ENCODE measurements around the gene APLP1. TPM values are rescaled to one million over a fixed set of nuclear protein-coding genes. Genes with fewer than 3 reads are reported as not detected.

Gene APLP1
- total and polyA plus RNA-seq, 9 donors = 0.55 to 10.1 (median 1.6) TPM

DNA sequence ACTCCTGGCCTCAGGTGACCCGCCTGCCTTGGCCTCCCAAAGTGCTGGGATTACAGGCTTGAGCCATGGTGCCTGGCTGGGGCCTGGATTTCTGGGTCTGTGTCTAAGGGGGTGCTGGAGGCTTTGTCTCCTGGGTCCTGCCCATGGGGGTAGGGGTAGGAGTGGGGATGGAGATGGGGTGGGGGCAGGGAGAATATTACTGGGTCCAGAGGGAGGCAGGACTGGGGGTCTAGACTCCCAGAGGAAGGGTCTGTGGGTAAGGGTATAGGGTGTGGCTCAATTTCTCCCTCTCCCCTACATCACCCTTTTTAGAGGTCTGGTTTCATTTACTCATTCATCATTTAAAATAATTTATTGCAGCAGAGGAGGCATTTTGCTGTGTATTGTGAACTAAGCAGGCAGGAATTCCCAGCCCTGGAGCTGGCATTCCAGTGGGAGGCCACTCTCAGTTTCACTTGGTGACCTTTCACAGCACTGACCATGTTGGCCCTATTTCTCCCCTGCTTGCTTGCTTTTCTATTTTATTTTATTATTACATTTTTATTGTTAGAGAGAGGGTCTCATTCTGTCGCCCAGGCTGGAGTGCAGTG, 32.8 kb downstream of the APLP1 start:
- DNase-seq = no peak
- H3K27me3 ChIP-seq = no peaks in the 10 kb centered on the region
- H3K4me3 ChIP-seq = peak overlapping the region; percentile 51
- TF ChIP-seq, protein P1, sequence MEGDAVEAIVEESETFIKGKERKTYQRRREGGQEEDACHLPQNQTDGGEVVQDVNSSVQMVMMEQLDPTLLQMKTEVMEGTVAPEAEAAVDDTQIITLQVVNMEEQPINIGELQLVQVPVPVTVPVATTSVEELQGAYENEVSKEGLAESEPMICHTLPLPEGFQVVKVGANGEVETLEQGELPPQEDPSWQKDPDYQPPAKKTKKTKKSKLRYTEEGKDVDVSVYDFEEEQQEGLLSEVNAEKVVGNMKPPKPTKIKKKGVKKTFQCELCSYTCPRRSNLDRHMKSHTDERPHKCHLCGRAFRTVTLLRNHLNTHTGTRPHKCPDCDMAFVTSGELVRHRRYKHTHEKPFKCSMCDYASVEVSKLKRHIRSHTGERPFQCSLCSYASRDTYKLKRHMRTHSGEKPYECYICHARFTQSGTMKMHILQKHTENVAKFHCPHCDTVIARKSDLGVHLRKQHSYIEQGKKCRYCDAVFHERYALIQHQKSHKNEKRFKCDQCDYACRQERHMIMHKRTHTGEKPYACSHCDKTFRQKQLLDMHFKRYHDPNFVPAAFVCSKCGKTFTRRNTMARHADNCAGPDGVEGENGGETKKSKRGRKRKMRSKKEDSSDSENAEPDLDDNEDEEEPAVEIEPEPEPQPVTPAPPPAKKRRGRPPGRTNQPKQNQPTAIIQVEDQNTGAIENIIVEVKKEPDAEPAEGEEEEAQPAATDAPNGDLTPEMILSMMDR (IDR thresholded peaks at IDR 0.05) = no peak
- TF ChIP-seq EP300 (IDR thresholded peaks at IDR 0.05) (no peak), POLR2A (IDR thresholded peaks at IDR 0.05) (no peak)
- no peaks in the 10 kb centered on the region for H3K36me3 ChIP-seq
- peak overlapping the region in 1 of 2 donors; percentile 31 for H3K27ac ChIP-seq
- peaks cover 4% of the 10 kb centered on the region for H3K4me1 ChIP-seq (ENCODE audit: insufficient read depth)
- no peaks in the 10 kb centered on the region for H3K9me3 ChIP-seq
- intact Hi-C loops (cut with DNase I) = no loop called here
- WGBS, 3 donors = 64 to 70% (median 67%) methylated on average over 2 of the region's 2 CpGs

DNA sequence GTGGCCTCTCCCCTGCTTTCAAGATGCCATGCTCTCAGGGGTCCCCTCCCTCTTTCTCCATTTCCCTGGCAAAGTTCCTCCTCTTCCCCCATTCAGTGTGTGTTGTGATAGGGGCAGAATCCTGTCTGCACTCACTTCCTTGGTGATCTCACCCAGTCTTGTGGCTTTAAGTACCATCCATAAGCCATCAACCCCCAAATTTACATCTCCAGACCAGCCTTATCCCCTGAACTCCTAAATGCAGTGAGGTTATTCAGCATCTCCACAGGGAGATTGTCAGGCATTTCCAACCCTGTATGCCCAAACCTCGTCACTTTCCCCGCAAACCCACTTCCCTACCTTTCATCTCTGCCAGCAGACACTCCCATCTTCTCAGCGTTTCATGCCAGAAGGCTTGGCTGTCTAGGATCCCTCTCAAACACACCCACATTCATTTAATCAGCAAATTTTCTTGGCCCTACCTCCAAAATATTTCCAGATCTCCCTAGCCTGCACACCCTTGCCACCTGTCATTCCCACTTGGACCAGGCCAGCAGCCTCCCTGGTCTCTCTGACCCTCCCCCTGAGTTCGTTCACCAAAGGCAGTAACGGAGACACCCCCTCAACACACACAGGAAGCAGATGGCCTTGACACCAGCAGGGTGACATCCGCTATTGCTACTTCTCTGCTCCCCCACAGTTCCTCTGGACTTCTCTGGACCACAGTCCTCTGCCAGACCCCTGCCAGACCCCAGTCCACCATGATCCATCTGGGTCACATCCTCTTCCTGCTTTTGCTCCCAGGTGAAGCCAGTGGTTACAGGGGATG, 33.7 kb downstream of the APLP1 start, which contains the start of gene HCST:
TSS of gene HCST (plus strand) at position 676 of the 808 bp plus-strand sequence. CDS start at position 741, 65 bp downstream.
- Histone ChIP-seq H3K4me3 (no peak within 1 kb of the TSS), H3K9me3 (no peaks in the 10 kb centered on the region), H3K36me3 (no peaks in the 10 kb centered on the region), H3K27me3 (no peaks in the 10 kb centered on the region), H3K4me1 (ENCODE audit: insufficient read depth) (peaks cover 4% of the 10 kb centered on the region), H3K27ac (peak within 1 kb of the TSS in 1 of 2 donors; percentile 31)
- DNase-seq = no peak
- intact Hi-C loops (cut with DNase I) = no loop called here
- 31 to 38% (median 35%) methylated on average over 6 of the region's 6 CpGs for WGBS, 3 donors
- TF ChIP-seq EP300 (IDR thresholded peaks at IDR 0.05) (no peak), POLR2A (IDR thresholded peaks at IDR 0.05) (no peak)
- TF ChIP-seq, protein P1 (IDR thresholded peaks at IDR 0.05) = no peak

DNA sequence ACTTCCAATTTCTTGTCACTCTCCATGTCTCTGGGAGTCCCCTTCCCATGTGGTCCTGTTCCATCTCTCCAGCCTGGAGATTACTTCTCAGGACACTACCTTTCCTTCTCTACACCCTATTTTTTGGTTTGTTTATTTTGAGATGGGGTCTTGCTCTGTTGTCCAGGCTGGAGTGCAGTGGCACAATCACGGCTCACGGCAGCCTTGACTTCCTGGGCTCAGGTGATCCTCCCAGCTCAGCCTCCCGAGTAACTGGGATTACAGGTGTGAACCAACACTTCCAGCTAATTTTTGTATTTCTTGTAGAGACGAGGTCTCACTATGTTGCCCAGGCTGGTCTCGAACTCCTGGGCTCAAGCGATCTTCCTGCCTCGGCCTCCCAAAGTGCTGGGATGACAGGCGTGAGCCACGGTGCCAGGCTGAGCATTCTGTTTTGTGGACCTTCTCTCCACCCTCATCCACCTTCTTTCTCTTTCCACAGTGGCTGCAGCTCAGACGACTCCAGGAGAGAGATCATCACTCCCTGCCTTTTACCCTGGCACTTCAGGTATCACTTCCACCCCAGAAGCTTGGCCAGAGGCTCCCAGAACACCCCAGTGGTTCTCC, 34.6 kb downstream of the APLP1 start:
- Histone ChIP-seq H3K4me3 (no peak overlapping the region), H3K27ac (peak overlapping the region in 1 of 2 donors; percentile 31), H3K27me3 (no peaks in the 10 kb centered on the region), H3K4me1 (ENCODE audit: insufficient read depth) (peaks cover 8% of the 10 kb centered on the region), H3K36me3 (no peaks in the 10 kb centered on the region), H3K9me3 (no peaks in the 10 kb centered on the region)
- TF ChIP-seq, protein P1 (IDR thresholded peaks at IDR 0.05) = no peak
- TF ChIP-seq POLR2A (IDR thresholded peaks at IDR 0.05) = no peak
- intact Hi-C loops (cut with DNase I) = no loop called here
- 66 to 75% (median 69%) methylated on average over 10 of the region's 10 CpGs for WGBS, 3 donors
- no peak for DNase-seq

DNA sequence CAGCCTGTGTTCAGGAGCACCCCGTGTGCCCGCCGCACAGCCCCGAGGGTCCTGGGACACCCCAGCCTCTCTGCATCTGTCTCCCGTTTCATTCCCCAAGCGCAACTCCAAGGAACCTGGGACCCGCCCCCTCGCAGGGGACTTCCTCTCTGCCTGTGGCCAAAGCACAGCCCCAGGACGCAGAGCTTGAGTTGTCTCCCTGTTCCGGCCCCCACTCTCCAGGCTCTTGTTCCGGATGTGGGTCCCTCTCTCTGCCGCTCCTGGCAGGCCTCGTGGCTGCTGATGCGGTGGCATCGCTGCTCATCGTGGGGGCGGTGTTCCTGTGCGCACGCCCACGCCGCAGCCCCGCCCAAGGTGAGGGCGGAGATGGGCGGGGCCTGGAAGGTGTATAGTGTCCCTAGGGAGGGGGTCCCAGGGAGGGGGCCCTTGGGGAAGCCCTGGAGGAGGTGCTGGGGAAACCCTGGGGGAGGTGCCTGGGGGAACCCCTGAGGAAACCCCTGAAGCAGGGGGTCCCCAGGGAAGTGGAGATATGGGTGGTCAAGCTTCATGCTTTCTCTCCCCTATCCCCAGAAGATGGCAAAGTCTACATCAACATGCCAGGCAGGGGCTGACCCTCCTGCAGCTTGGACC, 35.3 kb downstream of the APLP1 start:
- no peak overlapping the region for H3K4me3 ChIP-seq
- TF ChIP-seq, protein P1 (IDR thresholded peaks at IDR 0.05) = no peak
- TF ChIP-seq POLR2A (IDR thresholded peaks at IDR 0.05) = no peak
- no peak for TF ChIP-seq EP300 (IDR thresholded peaks at IDR 0.05)
- H3K4me1 ChIP-seq (ENCODE audit: insufficient read depth) = peaks cover 6% of the 10 kb centered on the region
- no peaks in the 10 kb centered on the region for H3K9me3 ChIP-seq
- H3K27ac ChIP-seq = peak overlapping the region in 1 of 2 donors; percentile 31
- peak; percentile 53 to 74 (median 67) for DNase-seq
- WGBS, 3 donors = 1 to 2% (median 1%) methylated on average over 24 of the region's 24 CpGs
- H3K36me3 ChIP-seq = no peaks in the 10 kb centered on the region
- no peaks in the 10 kb centered on the region for H3K27me3 ChIP-seq
- intact Hi-C loops (cut with DNase I) = no loop called here

Data from ovary (tissue), 9 donors.